SK-N-SH (cell line): Measurements from ENCODE around the gene RGS14.

Source experiments
- CHD2 ChIP-seq: fragments of 150-350 bp; IDR thresholded peaks from 2 replicates; pipeline ENCODE4 v1.6.1; 2018; ENCODE audit warnings: low read length; ENCODE audit not compliant: partially characterized antibody
- EP300 ChIP-seq, 2 experiments: IDR thresholded peaks; 2 replicates each; pipeline versions ENCODE4 v1.4.0 to v1.6.1; 2012; ENCODE audit warnings: borderline replicate concordance in 1 of 2, low read depth in 1 of 2, low read length in 1 of 2
- EZH2phosphoT487 ChIP-seq: fragments of 200-600 bp; sonication (generic); IDR thresholded peaks from 2 replicates; pipeline ENCODE4 v1.6.1; 2017; ENCODE audit warnings: low read depth, mixed run types, mild to moderate bottlenecking, antibody characterized with exemption, moderate library complexity, borderline replicate concordance
- TF ChIP-seq, protein P1 (sequence below): fragments of 200-600 bp; sonication (generic); IDR thresholded peaks from 2 replicates; pipeline ENCODE4 v1.6.1; 2017; ENCODE audit warnings: antibody characterized with exemption, mild to moderate bottlenecking, moderate library complexity
- TF ChIP-seq, protein P2 (sequence below): IDR thresholded peaks from 2 replicates; pipeline ENCODE4; 2012

DNA sequence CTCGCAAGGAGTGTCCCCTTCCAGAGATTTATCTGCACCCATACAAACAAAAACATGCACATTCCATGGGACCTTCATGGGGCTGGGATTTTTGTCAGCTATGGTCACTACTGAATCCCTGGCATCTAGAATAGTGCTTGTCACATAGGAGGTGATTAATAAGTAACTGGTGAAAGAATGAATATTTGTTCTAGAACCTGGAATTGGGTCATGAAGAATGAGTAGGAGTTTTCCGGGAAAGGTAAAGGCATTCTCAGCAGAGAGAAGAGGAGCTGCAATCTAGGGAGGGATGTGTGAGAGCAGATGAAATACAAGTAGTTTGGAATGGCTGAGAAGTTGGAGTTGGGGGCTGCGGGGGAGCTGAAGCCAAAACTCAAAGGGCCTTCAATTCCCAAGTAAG is 3.5 kb upstream of the RGS14 start:
- TF ChIP-seq, protein P1, sequence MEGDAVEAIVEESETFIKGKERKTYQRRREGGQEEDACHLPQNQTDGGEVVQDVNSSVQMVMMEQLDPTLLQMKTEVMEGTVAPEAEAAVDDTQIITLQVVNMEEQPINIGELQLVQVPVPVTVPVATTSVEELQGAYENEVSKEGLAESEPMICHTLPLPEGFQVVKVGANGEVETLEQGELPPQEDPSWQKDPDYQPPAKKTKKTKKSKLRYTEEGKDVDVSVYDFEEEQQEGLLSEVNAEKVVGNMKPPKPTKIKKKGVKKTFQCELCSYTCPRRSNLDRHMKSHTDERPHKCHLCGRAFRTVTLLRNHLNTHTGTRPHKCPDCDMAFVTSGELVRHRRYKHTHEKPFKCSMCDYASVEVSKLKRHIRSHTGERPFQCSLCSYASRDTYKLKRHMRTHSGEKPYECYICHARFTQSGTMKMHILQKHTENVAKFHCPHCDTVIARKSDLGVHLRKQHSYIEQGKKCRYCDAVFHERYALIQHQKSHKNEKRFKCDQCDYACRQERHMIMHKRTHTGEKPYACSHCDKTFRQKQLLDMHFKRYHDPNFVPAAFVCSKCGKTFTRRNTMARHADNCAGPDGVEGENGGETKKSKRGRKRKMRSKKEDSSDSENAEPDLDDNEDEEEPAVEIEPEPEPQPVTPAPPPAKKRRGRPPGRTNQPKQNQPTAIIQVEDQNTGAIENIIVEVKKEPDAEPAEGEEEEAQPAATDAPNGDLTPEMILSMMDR: no peak
- TF ChIP-seq EP300 (IDR thresholded peaks at IDR 0.05; ENCODE audit: borderline replicate concordance in 1 of 2, low read depth in 1 of 2, low read length in 1 of 2): no peak
- no peak for TF ChIP-seq CHD2
- no peak for TF ChIP-seq EZH2phosphoT487
- TF ChIP-seq, protein P2, sequence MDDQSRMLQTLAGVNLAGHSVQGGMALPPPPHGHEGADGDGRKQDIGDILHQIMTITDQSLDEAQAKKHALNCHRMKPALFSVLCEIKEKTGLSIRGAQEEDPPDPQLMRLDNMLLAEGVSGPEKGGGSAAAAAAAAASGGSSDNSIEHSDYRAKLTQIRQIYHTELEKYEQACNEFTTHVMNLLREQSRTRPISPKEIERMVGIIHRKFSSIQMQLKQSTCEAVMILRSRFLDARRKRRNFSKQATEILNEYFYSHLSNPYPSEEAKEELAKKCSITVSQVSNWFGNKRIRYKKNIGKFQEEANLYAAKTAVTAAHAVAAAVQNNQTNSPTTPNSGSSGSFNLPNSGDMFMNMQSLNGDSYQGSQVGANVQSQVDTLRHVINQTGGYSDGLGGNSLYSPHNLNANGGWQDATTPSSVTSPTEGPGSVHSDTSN: no peak
